Activated CD4-positive, alpha-beta memory T cell treated with anti-CD3 and anti-CD28 coated beads for 36 hours (primary cell): ENCODE measurements around the gene LHX4. TPM values are rescaled to one million over a fixed set of nuclear protein-coding genes. Genes with fewer than 3 reads are reported as not detected.

Experiments used
- CTCF ChIA-PET: fragments of 350-600 bp; sonication (Branson Sonifier 250); formaldehyde crosslinking; loops from one replicate; lab custom pipeline; 2021; ENCODE audit warnings: antibody characterized with exemption, inconsistent platforms; lab: Charles Lee
- POLR2A ChIA-PET: fragments of 350-600 bp; sonication (Branson Sonifier 250); formaldehyde crosslinking; loops from one replicate; lab custom pipeline; 2021; ENCODE audit warnings: antibody characterized with exemption; lab: Charles Lee
- DNase-seq: peaks from one replicate; pipeline ENCODE4 v3.0.0-alpha.2; 2020
- H3K27ac Mint-ChIP-seq: one replicate; pipeline ENCODE4 v1.8.0; 2021; ENCODE audit warnings: mixed read lengths
- H3K27me3 Mint-ChIP-seq: one replicate; pipeline ENCODE4 v1.8.0; 2021; ENCODE audit warnings: mixed read lengths
- H3K36me3 Mint-ChIP-seq: one replicate; pipeline ENCODE4 v1.8.0; 2021; ENCODE audit warnings: mixed read lengths
- H3K4me1 Mint-ChIP-seq: one replicate; pipeline ENCODE4 v1.8.0; 2021; ENCODE audit warnings: low read depth, mixed read lengths
- H3K4me3 Mint-ChIP-seq: one replicate; pipeline ENCODE4 v1.8.0; 2021; ENCODE audit warnings: mild to moderate bottlenecking, mixed read lengths
- H3K9me3 Mint-ChIP-seq: one replicate; pipeline ENCODE4 v1.8.0; 2021; ENCODE audit warnings: mixed read lengths
- intact Hi-C: fragments of 100-400 bp; cut with micrococcal nuclease; formaldehyde crosslinking; loops from one replicate; pipeline ENCODE4 v1.15.1; 2023
- total RNA-seq, 2 experiments: library from RNA; stranded (reverse); gene quantifications; one replicate each; pipeline ENCODE4 v1.2.3, GENCODE V29; 2021

LHX4 gene
- total RNA-seq, 2 experiments from 2014 or later: not detected

- DNase-seq: no peak
- ChIA-PET CTCF (interaction anchor here (1.1 to 2.4 kb wide), 3 partner anchors 8 to 43 kb away, joined by 3 to 8 read pairs (median 6); no protein-coding TSS in a partner anchor), POLR2A (interaction anchor here (1.0 kb wide), 1 partner anchor 277 kb away, joined by 4 read pairs; the partner anchor contains the start of gene CEP350)
- peaks cover 73% of the 10 kb centered on the region for H3K27me3 Mint-ChIP-seq
- H3K4me3 Mint-ChIP-seq: peak overlapping the region; percentile 57
- H3K36me3 Mint-ChIP-seq: no peaks in the 10 kb centered on the region
- H3K9me3 Mint-ChIP-seq: no peaks in the 10 kb centered on the region
- peaks cover 27% of the 10 kb centered on the region for H3K4me1 Mint-ChIP-seq
- H3K27ac Mint-ChIP-seq: no peak overlapping the region
- intact Hi-C loops: no loop called here
Observed at GRCh38 chr1:180230791-180231505, 884 bp downstream of the LHX4 start.

DNA sequence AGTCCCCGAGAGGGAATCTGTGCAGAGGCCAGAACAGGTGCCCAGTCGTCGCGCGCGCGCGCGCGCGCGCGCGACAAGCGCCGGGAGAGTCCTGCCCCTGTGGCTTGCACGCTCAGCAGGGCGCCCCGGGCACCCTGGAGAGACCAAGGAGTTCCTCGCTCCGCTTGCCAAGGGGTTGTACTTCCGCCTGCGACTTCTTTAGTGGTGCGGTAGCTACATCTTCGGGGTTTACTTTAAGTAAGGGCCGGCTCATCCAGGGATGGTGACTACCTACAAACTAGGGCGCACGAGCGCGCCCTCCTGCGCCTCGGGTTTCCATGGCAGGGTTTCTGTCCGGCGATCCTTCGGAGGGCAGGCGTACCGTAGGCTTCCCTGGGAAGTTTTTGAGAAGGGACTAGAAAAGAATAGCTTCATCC lies 1.4 kb downstream of the LHX4 start:
- Mint-ChIP-seq H3K4me1 (peaks cover 30% of the 10 kb centered on the region), H3K36me3 (no peaks in the 10 kb centered on the region), H3K4me3 (peak overlapping the region; percentile 62), H3K27ac (no peak overlapping the region), H3K27me3 (peaks cover 75% of the 10 kb centered on the region), H3K9me3 (no peaks in the 10 kb centered on the region)
- intact Hi-C loops: no loop called here
- DNase-seq: peak; percentile 48
- POLR2A ChIA-PET: interaction anchor here (1.0 kb wide), 1 partner anchor 277 kb away, joined by 4 read pairs; the partner anchor contains the start of gene CEP350
- CTCF ChIA-PET: interaction anchor here (1.1 to 2.4 kb wide), 3 partner anchors 9 to 44 kb away, joined by 3 to 8 read pairs (median 6); no protein-coding TSS in a partner anchor

DNA sequence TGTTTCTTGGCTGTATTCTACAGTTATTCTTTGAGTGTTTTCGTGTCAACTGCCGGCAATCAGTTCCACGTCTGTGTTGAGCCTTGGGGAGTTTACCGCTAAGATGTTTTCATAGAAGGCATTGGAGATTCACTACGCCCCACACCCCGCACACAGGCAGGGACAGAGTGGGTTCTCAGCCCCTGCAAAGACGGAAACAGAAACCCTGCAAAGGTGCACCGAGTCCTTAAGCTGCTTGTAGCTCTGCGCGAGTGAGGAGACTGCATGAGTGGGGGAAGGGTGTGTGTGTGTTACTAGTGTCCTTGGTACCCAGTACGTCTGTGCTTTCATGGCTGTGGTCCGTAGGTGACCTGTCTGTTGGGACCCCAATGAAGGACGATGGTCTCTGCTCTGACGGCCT lies 1.9 kb downstream of the LHX4 start:
- Mint-ChIP-seq H3K27ac (no peak overlapping the region), H3K4me3 (peak overlapping the region; percentile 62), H3K4me1 (peaks cover 30% of the 10 kb centered on the region), H3K9me3 (no peaks in the 10 kb centered on the region), H3K36me3 (no peaks in the 10 kb centered on the region), H3K27me3 (peaks cover 76% of the 10 kb centered on the region)
- ChIA-PET POLR2A (interaction anchor here (1.0 kb wide), 1 partner anchor 278 kb away, joined by 4 read pairs; the partner anchor contains the start of gene CEP350), CTCF (interaction anchor here (1.7 to 2.4 kb wide), 2 partner anchors 9 to 44 kb away, joined by 6 to 8 read pairs; no protein-coding TSS in a partner anchor)
- DNase-seq: no peak
- intact Hi-C loops: no loop called here

GRCh38 chr1:180232521-180233043 lies 2.5 kb downstream of the LHX4 start:
- intact Hi-C loops: no loop called here
- DNase-seq: no peak
- CTCF ChIA-PET: interaction anchor here (0.6 to 2.4 kb wide), 3 partner anchors 45 to 231 kb away, joined by 3 to 8 read pairs (median 4); no protein-coding TSS in a partner anchor
- Mint-ChIP-seq H3K27ac (no peak overlapping the region), H3K9me3 (no peaks in the 10 kb centered on the region), H3K4me1 (peaks cover 33% of the 10 kb centered on the region), H3K27me3 (peaks cover 80% of the 10 kb centered on the region), H3K36me3 (no peaks in the 10 kb centered on the region), H3K4me3 (no peak overlapping the region)
- POLR2A ChIA-PET: interaction anchor here (0.6 kb wide), 1 partner anchor 1140 kb away, joined by 3 read pairs; no protein-coding TSS in a partner anchor

DNA sequence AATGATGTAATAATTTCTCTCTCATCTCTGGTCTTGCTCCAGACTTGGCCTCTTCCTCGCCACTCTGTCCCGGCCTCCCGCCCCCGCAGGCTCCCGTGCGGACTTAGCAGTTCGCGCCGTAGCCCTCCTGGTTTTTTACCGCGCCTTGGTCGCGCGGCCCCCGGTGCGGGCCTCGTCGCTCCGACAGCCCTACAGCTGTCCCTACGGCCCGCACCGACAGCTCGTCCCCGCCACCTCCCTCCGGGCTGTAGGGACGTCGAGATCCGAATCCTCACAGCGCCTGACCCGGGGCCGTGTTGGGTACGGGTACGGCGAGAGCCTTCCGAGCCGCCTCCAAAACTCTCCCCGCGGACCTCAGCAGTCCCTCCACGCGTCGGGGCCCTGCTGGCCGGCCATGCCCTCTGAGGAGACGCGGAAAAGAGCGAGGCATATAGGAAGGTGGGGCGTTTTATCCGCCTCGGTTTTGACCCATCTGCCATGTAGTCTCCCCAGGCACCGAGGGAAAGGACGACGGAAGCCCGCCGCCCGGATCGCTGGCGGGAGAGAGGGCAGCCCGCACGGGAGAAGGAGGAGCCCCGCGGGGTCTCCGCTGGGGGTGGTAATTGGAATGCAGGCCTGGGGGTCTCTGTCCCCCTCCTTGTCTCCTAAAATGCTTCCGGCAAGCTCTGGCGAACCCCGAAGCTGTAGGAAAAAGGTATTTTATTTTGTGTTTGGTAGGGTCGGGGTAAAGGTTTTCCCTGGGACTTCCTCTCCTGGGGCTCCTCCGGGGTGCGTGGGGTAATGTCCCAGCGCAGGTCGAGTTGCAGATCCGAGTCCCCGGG lies 3.3 kb downstream of the LHX4 start:
- Mint-ChIP-seq H3K4me3 (peak overlapping the region; percentile 29), H3K9me3 (no peaks in the 10 kb centered on the region), H3K36me3 (no peaks in the 10 kb centered on the region), H3K27ac (no peak overlapping the region), H3K27me3 (peaks cover 79% of the 10 kb centered on the region), H3K4me1 (peaks cover 37% of the 10 kb centered on the region)
- ChIA-PET POLR2A (no interaction called here), CTCF (interaction anchor here (2.4 kb wide), 1 partner anchor 45 kb away, joined by 8 read pairs; no protein-coding TSS in a partner anchor)
- no peak for DNase-seq
- intact Hi-C loops: no loop called here

DNA sequence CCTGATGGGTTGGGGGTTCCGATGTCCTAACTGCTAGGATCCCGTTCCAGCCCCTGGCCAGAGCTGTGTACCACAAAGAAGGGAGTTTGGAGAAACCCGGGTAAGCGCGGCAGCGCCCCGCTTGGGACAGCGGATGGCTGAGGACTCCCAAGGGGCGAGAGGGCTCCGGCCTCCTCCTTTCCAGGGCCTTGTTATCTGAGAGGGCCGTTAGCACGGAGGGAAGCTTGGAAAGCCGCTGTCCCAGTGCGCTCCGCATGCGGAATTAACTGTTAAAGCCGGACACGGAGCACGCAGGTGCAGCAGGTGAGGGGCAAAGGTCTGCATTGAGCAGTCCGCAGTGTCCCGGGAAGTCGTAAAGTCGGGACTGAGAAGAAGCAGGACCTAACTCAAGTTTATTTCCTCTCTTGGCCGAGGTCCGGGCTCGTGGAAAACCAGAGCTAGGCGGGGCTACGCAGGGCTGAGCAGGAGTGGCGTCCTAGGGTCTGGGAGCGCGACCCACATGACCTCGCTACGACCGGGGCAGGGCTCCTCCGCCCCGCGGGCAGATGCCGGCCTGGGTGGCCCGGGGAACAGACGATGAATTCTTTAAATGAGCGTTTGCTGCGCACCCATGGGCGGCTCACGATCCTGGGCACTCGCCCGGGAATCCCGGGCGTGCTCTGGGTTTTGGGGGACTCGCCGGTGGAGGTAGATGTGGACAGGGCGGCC lies 4.5 kb downstream of the LHX4 start:
- peaks cover 80% of the 10 kb centered on the region for H3K27me3 Mint-ChIP-seq
- no peak overlapping the region for H3K27ac Mint-ChIP-seq
- H3K9me3 Mint-ChIP-seq: no peaks in the 10 kb centered on the region
- intact Hi-C loops: no loop called here
- no peak for DNase-seq
- ChIA-PET POLR2A (no interaction called here), CTCF (no interaction called here)
- H3K4me3 Mint-ChIP-seq: no peak overlapping the region
- H3K36me3 Mint-ChIP-seq: no peaks in the 10 kb centered on the region
- H3K4me1 Mint-ChIP-seq: peaks cover 35% of the 10 kb centered on the region

GRCh38 chr1:180235077-180235501 lies 5.0 kb downstream of the LHX4 start:
- intact Hi-C loops: no loop called here
- Mint-ChIP-seq H3K36me3 (no peaks in the 10 kb centered on the region), H3K4me3 (no peak overlapping the region), H3K9me3 (no peaks in the 10 kb centered on the region), H3K27ac (no peak overlapping the region), H3K27me3 (peaks cover 84% of the 10 kb centered on the region), H3K4me1 (peaks cover 35% of the 10 kb centered on the region)
- CTCF ChIA-PET: no interaction called here
- POLR2A ChIA-PET: no interaction called here
- no peak for DNase-seq

- ChIA-PET CTCF (no interaction called here), POLR2A (no interaction called here)
- no peaks in the 10 kb centered on the region for H3K9me3 Mint-ChIP-seq
- no peaks in the 10 kb centered on the region for H3K36me3 Mint-ChIP-seq
- H3K27ac Mint-ChIP-seq: no peak overlapping the region
- peaks cover 35% of the 10 kb centered on the region for H3K4me1 Mint-ChIP-seq
- no peak overlapping the region for H3K4me3 Mint-ChIP-seq
- no peak for DNase-seq
- intact Hi-C loops: no loop called here
- peaks cover 85% of the 10 kb centered on the region for H3K27me3 Mint-ChIP-seq
Observed at GRCh38 chr1:180235502-180236239, 5.6 kb downstream of the LHX4 start.

GRCh38 chr1:180236698-180237509 lies 6.8 kb downstream of the LHX4 start:
- intact Hi-C loops: no loop called here
- ChIA-PET POLR2A (no interaction called here), CTCF (no interaction called here)
- Mint-ChIP-seq H3K9me3 (no peaks in the 10 kb centered on the region), H3K36me3 (no peaks in the 10 kb centered on the region), H3K27me3 (peaks cover 87% of the 10 kb centered on the region), H3K4me3 (no peak overlapping the region), H3K4me1 (peaks cover 31% of the 10 kb centered on the region), H3K27ac (no peak overlapping the region)
- no peak for DNase-seq

GRCh38 chr1:180237869-180238476 lies 7.9 kb downstream of the LHX4 start:
- intact Hi-C loops: no loop called here
- H3K4me1 Mint-ChIP-seq: peaks cover 26% of the 10 kb centered on the region
- ChIA-PET POLR2A (no interaction called here), CTCF (no interaction called here)
- no peak overlapping the region for H3K27ac Mint-ChIP-seq
- no peak overlapping the region for H3K4me3 Mint-ChIP-seq
- no peaks in the 10 kb centered on the region for H3K36me3 Mint-ChIP-seq
- H3K27me3 Mint-ChIP-seq: peaks cover 83% of the 10 kb centered on the region
- H3K9me3 Mint-ChIP-seq: no peaks in the 10 kb centered on the region
- DNase-seq: no peak
